Ovary (tissue), 9 donors: ENCODE data around the gene CLCNKB. TPM values are rescaled to one million over a fixed set of nuclear protein-coding genes. Genes with fewer than 3 reads are reported as not detected.

ENCODE experiments used
- DNase-seq, 5 donors: peaks; one replicate each; pipeline ENCODE4 v3.0.0-alpha.2; 2019 to 2020
- H3K27ac ChIP-seq, 2 donors: fragments of 200-600 bp; one replicate each; pipeline versions ENCODE4 v1.5.1 to v1.8.0; 2019 to 2022
- H3K27me3 ChIP-seq: fragments of 200-600 bp; one replicate; pipeline ENCODE4 v1.8.0; 2022
- H3K36me3 ChIP-seq: fragments of 200-600 bp; sonication (generic); one replicate; pipeline ENCODE4 v1.5.1; 2019
- H3K4me1 ChIP-seq: one replicate; pipeline ENCODE4 v1.8.1; 2013; ENCODE audit warnings: mild to moderate bottlenecking, moderate library complexity; ENCODE audit not compliant: insufficient read depth
- H3K4me3 ChIP-seq: fragments of 200-600 bp; sonication (generic); one replicate; pipeline ENCODE4 v1.5.1; 2017
- H3K9me3 ChIP-seq, 2 donors: fragments of 200-600 bp in 1 of 2; sonication (generic) in 1 of 2; one replicate each; pipeline versions ENCODE4 v1.5.1 to v1.8.1; 2013 to 2019; ENCODE audit warnings: mild to moderate bottlenecking in 1 of 2, moderate library complexity in 1 of 2
- EP300 ChIP-seq: sonication (generic); formaldehyde crosslinking; IDR thresholded peaks from one replicate; pipeline ENCODE4 v1.6.1; 2017; ENCODE audit warnings: antibody characterized with exemption
- POLR2A ChIP-seq: fragments of 450-650 bp; IDR thresholded peaks from one replicate; pipeline ENCODE4 v1.6.1; 2017; ENCODE audit warnings: antibody characterized with exemption, mild to moderate bottlenecking, moderate library complexity
- WGBS, 3 donors: extraction: QIAGEN DNeasy Blood & Tissue Kit in 1 of 3; methylation state at CpG; one replicate each; pipeline versions ENCODE4 v1.1.5 to v1.1.7; 2013 to 2017; 5-methylcytosine and 5-hydroxymethylcytosine counted together
- intact Hi-C, 4 donors: fragments of 100-400 bp; cut with DNase I; formaldehyde crosslinking; loops; one replicate each; pipeline versions ENCODE4 v1.11.0 to v1.15.1; 2022 to 2023
- polyA plus RNA-seq, 2 donors: library from polyadenylated mRNA; stranded (reverse); fragments of 200-250 nt in 1 of 2; fragments of 350-450 nt in 1 of 2; fragmentation: Illumina TruSeq in 1 of 2; extraction: RNeasy Lipid Tissue Mini Kit (QIAGEN cat#74804) in 1 of 2; gene quantifications; one replicate each; pipeline ENCODE4 v1.2.3, GENCODE V29; 2013 to 2014
- total RNA-seq, 7 donors: library from RNA; depleted of rRNA in 2 of 7; stranded (reverse); fragments of >200 nt in 2 of 7; fragmentation: NEBNext Ultra II Directional in 3 of 7; extraction: Animal tissue kit (Norgen Biotek cat#: 25700) in 3 of 7; gene quantifications; one replicate each; pipeline versions ENCODE4 v1.1.0 to v1.2.4, GENCODE V29; 2016 to 2023
- TF ChIP-seq, protein P1 (sequence below), 3 donors: fragments of 450-650 bp in 2 of 3; fragments of 200-600 bp in 1 of 3; IDR thresholded peaks; one replicate each; pipeline versions ENCODE4 v1.5.1 to v1.8.0; 2016 to 2022; ENCODE audit warnings: antibody characterized with exemption in 3 of 3, mild to moderate bottlenecking in 1 of 3
- donor health status: DM: no; HTN: no; CAD: no; lungs with moderate emphysema.
- donor health status: DM: no; HTN: no; CAD: no.
- donor health status: Bipolar disorder and iron deficiency.
- donor health status: DM: yes; HTN: yes; CAD: no.
- donor health status: DM: no; HTN: no; CAD: no.
- donor health status: DM: yes; HTN: yes; CAD: no.

CLCNKB gene
- total and polyA plus RNA-seq, 9 donors: 0.18 to 8.2 (median 1.3) TPM; not detected in 1

DNA sequence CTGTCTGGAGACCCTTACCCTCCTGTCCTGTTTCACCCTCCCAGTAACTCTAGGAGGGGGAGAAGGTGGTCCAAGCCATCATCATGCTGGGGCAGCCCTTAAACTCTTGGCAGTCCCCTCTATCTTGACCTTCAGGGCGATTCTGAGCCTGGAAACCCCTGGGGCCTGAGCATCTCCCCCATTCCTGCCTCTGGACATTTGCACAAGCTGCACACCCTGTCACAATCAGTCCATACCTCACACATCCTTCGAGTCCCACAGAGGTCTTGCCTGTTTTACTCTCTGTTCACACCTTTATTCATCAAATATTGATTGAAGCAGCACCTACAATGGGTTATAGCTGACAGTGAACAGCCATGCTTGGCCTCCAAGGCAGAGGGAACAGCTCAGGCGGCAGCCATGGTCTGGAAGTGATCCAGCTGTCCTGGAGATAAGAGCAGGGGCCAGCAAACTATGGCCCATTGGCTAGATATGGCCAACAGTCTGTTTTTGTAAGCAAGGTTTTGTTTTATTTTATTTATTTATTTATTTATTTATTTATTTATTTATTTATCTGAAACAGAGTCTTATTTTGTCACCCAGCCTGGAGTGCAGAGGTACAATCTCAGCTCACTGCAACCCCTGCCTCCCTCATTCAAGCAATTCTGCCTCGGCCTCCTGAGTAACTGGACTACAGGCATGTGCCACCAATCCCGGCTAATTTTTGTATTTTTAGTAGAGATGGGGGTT is 37.0 kb downstream of the CLCNKB start:
- Histone ChIP-seq H3K9me3 (no peaks in the 10 kb centered on the region), H3K27ac (no peak overlapping the region), H3K4me3 (no peak overlapping the region), H3K27me3 (no peaks in the 10 kb centered on the region), H3K36me3 (no peaks in the 10 kb centered on the region), H3K4me1 (peaks cover 1% of the 10 kb centered on the region)
- DNase-seq: peak in 1 of 5 donors; percentile 28
- TF ChIP-seq, protein P1, sequence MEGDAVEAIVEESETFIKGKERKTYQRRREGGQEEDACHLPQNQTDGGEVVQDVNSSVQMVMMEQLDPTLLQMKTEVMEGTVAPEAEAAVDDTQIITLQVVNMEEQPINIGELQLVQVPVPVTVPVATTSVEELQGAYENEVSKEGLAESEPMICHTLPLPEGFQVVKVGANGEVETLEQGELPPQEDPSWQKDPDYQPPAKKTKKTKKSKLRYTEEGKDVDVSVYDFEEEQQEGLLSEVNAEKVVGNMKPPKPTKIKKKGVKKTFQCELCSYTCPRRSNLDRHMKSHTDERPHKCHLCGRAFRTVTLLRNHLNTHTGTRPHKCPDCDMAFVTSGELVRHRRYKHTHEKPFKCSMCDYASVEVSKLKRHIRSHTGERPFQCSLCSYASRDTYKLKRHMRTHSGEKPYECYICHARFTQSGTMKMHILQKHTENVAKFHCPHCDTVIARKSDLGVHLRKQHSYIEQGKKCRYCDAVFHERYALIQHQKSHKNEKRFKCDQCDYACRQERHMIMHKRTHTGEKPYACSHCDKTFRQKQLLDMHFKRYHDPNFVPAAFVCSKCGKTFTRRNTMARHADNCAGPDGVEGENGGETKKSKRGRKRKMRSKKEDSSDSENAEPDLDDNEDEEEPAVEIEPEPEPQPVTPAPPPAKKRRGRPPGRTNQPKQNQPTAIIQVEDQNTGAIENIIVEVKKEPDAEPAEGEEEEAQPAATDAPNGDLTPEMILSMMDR (IDR thresholded peaks at IDR 0.05): no peak
- TF ChIP-seq EP300 (no peak), POLR2A (no peak)
- intact Hi-C loops: loop anchor here in 2 of 4 donors (2.0 to 10.0 kb wide), 3 partner anchors 64 to 282 kb away; no protein-coding TSS in a partner anchor
- WGBS, 3 donors: 89 to 92% (median 90%) methylated on average over 5 of the region's 5 CpGs

DNA sequence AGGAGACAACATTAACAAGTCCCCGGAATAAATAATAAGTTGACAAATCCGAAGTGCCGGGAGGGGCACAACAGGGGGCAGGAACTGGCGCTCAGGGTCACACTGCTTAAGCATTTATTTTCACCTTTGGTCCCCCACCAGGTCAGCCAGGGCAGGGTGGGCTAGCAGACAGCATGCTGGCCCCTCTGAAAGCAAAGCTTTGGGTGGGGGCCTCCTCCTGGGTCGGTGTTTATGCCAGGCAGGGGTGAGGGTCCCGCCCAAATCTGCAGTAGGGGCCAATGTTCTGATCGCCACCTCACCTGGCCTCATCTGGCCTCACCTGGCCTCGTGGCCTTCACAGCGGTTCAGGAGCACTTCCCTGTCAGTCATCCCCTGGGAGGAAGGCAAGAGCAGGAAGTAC is 38.1 kb downstream of the CLCNKB start:
- H3K4me1 ChIP-seq: peaks cover 1% of the 10 kb centered on the region
- TF ChIP-seq, protein P1 (IDR thresholded peaks at IDR 0.05): no peak
- TF ChIP-seq EP300: no peak
- TF ChIP-seq POLR2A: no peak
- H3K27ac ChIP-seq: no peak overlapping the region
- no peaks in the 10 kb centered on the region for H3K36me3 ChIP-seq
- no peak overlapping the region for H3K4me3 ChIP-seq
- intact Hi-C loops: loop anchor here in 3 of 4 donors (2.0 to 10.0 kb wide), 4 partner anchors 63 to 281 kb away; no protein-coding TSS in a partner anchor
- DNase-seq: peak in 1 of 5 donors; percentile 22
- H3K27me3 ChIP-seq: no peaks in the 10 kb centered on the region
- no peaks in the 10 kb centered on the region for H3K9me3 ChIP-seq
- WGBS, 3 donors: 82 to 90% (median 89%) methylated on average over 9 of the region's 9 CpGs

DNA sequence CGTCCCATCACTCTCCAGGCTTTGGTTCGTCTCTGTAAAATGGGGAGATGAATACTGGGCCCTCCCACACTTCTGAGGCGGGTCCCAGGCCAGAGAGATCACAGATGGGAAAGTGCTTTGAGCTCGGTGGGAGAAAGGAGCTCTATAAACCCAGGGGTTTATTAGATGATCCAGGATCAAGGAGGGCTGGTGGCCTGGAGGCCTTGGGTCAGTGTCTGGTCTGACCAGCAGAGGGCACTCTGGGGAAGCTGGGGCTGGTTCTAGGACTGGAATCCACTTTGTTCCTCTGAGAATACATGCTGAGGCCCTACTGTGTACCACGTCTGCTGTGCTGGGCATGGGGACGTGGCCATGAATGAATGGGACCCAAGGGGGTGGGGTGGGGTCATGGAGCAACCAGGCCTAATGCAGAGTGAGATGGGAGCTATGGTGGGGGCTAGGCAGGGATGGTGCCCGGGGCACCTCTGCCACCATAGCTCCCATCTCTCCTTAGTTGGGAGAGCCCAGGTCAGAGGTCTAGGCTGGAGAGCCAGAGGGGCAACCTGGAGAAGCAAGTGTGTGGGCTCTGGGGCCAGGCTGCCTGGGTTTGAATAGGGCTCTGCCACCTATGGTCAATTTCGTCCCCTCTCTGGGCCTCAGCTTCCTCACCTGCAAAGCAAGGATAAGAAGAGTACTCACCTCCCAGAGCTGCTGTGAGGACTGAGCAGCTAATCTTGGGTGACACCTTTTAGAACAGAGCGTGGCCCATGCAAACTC is 38.9 kb downstream of the CLCNKB start:
- Histone ChIP-seq H3K4me1 (peaks cover 1% of the 10 kb centered on the region), H3K36me3 (no peaks in the 10 kb centered on the region), H3K27me3 (no peaks in the 10 kb centered on the region), H3K27ac (no peak overlapping the region), H3K4me3 (no peak overlapping the region), H3K9me3 (no peaks in the 10 kb centered on the region)
- intact Hi-C loops: loop anchor here in 3 of 4 donors (2.0 to 10.0 kb wide), 3 partner anchors 62 to 280 kb away; no protein-coding TSS in a partner anchor
- TF ChIP-seq, protein P1 (IDR thresholded peaks at IDR 0.05): peak; percentile 35 to 56 (median 38)
- TF ChIP-seq EP300: no peak
- 78 to 81% (median 79%) methylated on average over 9 of the region's 9 CpGs for WGBS, 3 donors
- DNase-seq: peak in 4 of 5 donors; percentile 59 to 68 (median 65)

DNA sequence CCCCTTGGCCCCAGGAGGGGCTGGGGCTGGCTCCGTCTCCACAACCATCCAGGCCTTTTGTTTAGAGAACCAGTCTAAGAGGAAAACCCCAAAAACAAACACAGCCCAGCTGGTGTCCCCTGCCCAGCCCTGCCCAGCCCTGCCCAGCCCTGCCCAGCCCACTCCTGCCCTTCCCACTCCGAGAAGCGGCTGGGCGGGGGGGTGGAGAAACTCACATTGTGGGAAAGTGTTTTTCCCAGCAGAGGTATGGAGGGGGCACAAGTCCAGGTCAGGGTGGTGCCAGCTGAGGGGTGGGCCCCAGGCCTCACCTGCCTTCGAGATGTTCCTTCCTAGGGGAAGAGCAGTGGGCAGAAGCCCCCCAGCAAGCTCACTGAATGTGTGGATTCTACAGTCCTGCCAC is 39.9 kb downstream of the CLCNKB start:
- WGBS, 3 donors: 86 to 97% (median 91%) methylated on average over 5 of the region's 5 CpGs
- no peaks in the 10 kb centered on the region for H3K36me3 ChIP-seq
- no peak overlapping the region for H3K27ac ChIP-seq
- H3K4me3 ChIP-seq: no peak overlapping the region
- TF ChIP-seq, protein P1 (IDR thresholded peaks at IDR 0.05): no peak
- no peak for TF ChIP-seq POLR2A
- no peak for TF ChIP-seq EP300
- intact Hi-C loops: loop anchor here in 3 of 4 donors (2.0 to 10.0 kb wide), 3 partner anchors 61 to 279 kb away; no protein-coding TSS in a partner anchor
- DNase-seq: peak in 1 of 5 donors; percentile 19
- no peaks in the 10 kb centered on the region for H3K27me3 ChIP-seq
- peaks cover 1% of the 10 kb centered on the region for H3K4me1 ChIP-seq
- no peaks in the 10 kb centered on the region for H3K9me3 ChIP-seq
